ENCODE results near the gene IER5.

DNA sequence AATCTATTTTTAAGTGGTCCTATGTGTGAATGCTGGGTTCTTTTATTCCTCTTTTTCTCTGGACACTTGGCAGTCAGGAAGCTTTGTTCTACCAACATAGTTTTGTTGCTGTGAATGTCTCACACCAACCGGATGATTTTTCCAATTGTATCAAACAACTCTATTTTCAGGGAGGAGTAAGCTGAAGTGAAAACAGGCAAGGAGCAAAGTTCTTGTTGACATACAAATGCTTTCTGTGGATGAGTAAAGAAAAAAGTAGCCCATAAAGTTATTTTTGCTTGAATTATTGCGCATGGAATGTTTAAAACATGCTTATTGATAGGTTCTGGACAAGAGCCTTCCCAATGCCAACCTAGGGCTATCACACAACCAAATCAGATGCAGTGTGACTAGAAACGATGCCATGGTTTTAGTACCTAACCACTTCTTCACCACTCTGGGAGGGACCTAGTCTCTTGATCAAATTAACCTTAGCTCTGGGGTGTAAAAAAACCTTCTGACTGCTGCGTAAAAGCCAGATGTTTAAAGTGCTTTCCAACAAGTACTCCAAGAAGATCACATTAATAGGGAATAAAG lies 4.5 kb downstream of the IER5 start:
- TF ChIP-seq, protein P1, sequence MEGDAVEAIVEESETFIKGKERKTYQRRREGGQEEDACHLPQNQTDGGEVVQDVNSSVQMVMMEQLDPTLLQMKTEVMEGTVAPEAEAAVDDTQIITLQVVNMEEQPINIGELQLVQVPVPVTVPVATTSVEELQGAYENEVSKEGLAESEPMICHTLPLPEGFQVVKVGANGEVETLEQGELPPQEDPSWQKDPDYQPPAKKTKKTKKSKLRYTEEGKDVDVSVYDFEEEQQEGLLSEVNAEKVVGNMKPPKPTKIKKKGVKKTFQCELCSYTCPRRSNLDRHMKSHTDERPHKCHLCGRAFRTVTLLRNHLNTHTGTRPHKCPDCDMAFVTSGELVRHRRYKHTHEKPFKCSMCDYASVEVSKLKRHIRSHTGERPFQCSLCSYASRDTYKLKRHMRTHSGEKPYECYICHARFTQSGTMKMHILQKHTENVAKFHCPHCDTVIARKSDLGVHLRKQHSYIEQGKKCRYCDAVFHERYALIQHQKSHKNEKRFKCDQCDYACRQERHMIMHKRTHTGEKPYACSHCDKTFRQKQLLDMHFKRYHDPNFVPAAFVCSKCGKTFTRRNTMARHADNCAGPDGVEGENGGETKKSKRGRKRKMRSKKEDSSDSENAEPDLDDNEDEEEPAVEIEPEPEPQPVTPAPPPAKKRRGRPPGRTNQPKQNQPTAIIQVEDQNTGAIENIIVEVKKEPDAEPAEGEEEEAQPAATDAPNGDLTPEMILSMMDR (tag by site-specific recombination; IDR thresholded peaks at IDR 0.05), result no peak
- no peak for TF ChIP-seq GLI2 (tag by site-specific recombination; IDR thresholded peaks at IDR 0.05; ENCODE audit: borderline replicate concordance, low read depth)
- TF ChIP-seq, protein P2, sequence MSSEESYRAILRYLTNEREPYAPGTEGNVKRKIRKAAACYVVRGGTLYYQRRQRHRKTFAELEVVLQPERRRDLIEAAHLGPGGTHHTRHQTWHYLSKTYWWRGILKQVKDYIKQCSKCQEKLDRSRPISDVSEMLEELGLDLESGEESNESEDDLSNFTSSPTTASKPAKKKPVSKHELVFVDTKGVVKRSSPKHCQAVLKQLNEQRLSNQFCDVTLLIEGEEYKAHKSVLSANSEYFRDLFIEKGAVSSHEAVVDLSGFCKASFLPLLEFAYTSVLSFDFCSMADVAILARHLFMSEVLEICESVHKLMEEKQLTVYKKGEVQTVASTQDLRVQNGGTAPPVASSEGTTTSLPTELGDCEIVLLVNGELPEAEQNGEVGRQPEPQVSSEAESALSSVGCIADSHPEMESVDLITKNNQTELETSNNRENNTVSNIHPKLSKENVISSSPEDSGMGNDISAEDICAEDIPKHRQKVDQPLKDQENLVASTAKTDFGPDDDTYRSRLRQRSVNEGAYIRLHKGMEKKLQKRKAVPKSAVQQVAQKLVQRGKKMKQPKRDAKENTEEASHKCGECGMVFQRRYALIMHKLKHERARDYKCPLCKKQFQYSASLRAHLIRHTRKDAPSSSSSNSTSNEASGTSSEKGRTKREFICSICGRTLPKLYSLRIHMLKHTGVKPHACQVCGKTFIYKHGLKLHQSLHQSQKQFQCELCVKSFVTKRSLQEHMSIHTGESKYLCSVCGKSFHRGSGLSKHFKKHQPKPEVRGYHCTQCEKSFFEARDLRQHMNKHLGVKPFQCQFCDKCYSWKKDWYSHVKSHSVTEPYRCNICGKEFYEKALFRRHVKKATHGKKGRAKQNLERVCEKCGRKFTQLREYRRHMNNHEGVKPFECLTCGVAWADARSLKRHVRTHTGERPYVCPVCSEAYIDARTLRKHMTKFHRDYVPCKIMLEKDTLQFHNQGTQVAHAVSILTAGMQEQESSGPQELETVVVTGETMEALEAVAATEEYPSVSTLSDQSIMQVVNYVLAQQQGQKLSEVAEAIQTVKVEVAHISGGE (tag by site-specific recombination; conservative IDR thresholded peaks at IDR 0.05; ENCODE audit: low read depth), result no peak
- TF ChIP-seq ZSCAN30 (tag by site-specific recombination; IDR thresholded peaks at IDR 0.05), result no peak
- no peak for TF ChIP-seq ZNF350 (tag by site-specific recombination; IDR thresholded peaks at IDR 0.05)
- TF ChIP-seq, protein P3, sequence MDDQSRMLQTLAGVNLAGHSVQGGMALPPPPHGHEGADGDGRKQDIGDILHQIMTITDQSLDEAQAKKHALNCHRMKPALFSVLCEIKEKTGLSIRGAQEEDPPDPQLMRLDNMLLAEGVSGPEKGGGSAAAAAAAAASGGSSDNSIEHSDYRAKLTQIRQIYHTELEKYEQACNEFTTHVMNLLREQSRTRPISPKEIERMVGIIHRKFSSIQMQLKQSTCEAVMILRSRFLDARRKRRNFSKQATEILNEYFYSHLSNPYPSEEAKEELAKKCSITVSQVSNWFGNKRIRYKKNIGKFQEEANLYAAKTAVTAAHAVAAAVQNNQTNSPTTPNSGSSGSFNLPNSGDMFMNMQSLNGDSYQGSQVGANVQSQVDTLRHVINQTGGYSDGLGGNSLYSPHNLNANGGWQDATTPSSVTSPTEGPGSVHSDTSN (CRISPR knock-in tag; IDR thresholded peaks at IDR 0.05), result no peak
- TF ChIP-seq, protein P4, sequence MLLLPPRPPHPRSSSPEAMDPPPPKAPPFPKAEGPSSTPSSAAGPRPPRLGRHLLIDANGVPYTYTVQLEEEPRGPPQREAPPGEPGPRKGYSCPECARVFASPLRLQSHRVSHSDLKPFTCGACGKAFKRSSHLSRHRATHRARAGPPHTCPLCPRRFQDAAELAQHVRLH (tag by site-specific recombination; IDR thresholded peaks at IDR 0.05), result no peak
- no peak for TF ChIP-seq KLF8 (tag by site-specific recombination; IDR thresholded peaks at IDR 0.05)
- TF ChIP-seq ZNF777 (tag by site-specific recombination; IDR thresholded peaks at IDR 0.05; ENCODE audit: borderline replicate concordance), result no peak
- no peak for TF ChIP-seq ZNF792 (tag by site-specific recombination; IDR thresholded peaks at IDR 0.05)
- TF ChIP-seq ZNF311 (tag by site-specific recombination; IDR thresholded peaks at IDR 0.05; ENCODE audit: borderline replicate concordance), result no peak
- no peak for TF ChIP-seq RBAK (tag by site-specific recombination; IDR thresholded peaks at IDR 0.05)
- TF ChIP-seq, protein P5, sequence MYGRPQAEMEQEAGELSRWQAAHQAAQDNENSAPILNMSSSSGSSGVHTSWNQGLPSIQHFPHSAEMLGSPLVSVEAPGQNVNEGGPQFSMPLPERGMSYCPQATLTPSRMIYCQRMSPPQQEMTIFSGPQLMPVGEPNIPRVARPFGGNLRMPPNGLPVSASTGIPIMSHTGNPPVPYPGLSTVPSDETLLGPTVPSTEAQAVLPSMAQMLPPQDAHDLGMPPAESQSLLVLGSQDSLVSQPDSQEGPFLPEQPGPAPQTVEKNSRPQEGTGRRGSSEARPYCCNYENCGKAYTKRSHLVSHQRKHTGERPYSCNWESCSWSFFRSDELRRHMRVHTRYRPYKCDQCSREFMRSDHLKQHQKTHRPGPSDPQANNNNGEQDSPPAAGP (tag by site-specific recombination; IDR thresholded peaks at IDR 0.05), result no peak

Measured in HEK293 (cell line).